ENCODE data around the gene FBLN5. TPM values are rescaled to one million over a fixed set of nuclear protein-coding genes. Genes with fewer than 3 reads are reported as not detected.

The FBLN5 gene
- polyA plus RNA-seq, 1 of the 3 experiments (the other 2 are of a cell fraction), result 39.8 TPM

DNA sequence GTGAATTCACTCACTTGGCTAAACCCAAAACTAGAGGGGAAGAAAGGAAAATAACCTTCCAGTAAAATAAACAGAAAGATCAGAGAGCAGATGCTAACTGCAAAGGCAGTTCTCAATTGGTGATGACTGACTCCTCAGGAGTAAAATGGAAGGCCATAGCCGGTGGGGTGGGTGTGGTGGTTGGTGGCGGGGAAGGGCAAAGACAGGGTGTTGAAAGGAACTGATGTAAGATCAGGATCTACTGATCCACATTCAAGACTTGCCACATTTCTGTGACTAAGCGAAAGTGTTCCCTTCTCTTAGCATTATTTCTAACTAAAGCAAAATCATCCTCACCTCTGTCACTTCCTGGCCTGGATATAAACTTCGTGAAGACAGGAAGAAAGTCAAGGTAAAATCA is 53.8 kb downstream of the FBLN5 start:
- Histone ChIP-seq H3K9ac (no peak overlapping the region), H3K27me3 (ENCODE audit: insufficient read depth) (no peaks in the 10 kb centered on the region), H3F3A (replicated peaks; ENCODE audit: insufficient read depth) (no peaks in the 10 kb centered on the region), H3K9me2 (no peaks in the 10 kb centered on the region), H3K4me2 (no peak overlapping the region), H4K20me1 (ENCODE audit: insufficient read depth) (no peaks in the 10 kb centered on the region), H3K4me3 (ENCODE audit: low read depth in 2 of 2, low read length in 1 of 2) (no peak overlapping the region), H3K9me3 (no peaks in the 10 kb centered on the region), H3K4me1 (ENCODE audit: control insufficient read depth in 1 of 2, insufficient read depth in 2 of 2, low read depth in 1 of 2, low read length in 1 of 2) (no peaks in the 10 kb centered on the region), H2AFZ (ENCODE audit: low read depth) (no peak overlapping the region), H3K36me3 (replicated peaks in 1 of 2; ENCODE audit: control insufficient read depth in 1 of 2, insufficient read depth in 2 of 2, low read length in 1 of 2) (peaks cover 8 to 38% of the 10 kb centered on the region in 2 experiments), H3K27ac (ENCODE audit: low read depth in 2 of 2, low read length in 1 of 2) (no peak overlapping the region), H3K79me2 (ENCODE audit: insufficient read depth) (no peaks in the 10 kb centered on the region)
- WGBS (ENCODE audit: low lambda C conversion rate), result 65% methylated on average over 4 of the region's 4 CpGs
- POLR2A ChIA-PET, result no interaction called here
- CTCF ChIA-PET, result interaction anchor here (0.8 to 2.1 kb wide), 9 partner anchors 8 to 58 kb away, joined by 3 to 6 read pairs (median 3); no protein-coding TSS in a partner anchor
- TF ChIP-seq, protein P1, sequence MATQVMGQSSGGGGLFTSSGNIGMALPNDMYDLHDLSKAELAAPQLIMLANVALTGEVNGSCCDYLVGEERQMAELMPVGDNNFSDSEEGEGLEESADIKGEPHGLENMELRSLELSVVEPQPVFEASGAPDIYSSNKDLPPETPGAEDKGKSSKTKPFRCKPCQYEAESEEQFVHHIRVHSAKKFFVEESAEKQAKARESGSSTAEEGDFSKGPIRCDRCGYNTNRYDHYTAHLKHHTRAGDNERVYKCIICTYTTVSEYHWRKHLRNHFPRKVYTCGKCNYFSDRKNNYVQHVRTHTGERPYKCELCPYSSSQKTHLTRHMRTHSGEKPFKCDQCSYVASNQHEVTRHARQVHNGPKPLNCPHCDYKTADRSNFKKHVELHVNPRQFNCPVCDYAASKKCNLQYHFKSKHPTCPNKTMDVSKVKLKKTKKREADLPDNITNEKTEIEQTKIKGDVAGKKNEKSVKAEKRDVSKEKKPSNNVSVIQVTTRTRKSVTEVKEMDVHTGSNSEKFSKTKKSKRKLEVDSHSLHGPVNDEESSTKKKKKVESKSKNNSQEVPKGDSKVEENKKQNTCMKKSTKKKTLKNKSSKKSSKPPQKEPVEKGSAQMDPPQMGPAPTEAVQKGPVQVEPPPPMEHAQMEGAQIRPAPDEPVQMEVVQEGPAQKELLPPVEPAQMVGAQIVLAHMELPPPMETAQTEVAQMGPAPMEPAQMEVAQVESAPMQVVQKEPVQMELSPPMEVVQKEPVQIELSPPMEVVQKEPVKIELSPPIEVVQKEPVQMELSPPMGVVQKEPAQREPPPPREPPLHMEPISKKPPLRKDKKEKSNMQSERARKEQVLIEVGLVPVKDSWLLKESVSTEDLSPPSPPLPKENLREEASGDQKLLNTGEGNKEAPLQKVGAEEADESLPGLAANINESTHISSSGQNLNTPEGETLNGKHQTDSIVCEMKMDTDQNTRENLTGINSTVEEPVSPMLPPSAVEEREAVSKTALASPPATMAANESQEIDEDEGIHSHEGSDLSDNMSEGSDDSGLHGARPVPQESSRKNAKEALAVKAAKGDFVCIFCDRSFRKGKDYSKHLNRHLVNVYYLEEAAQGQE (IDR thresholded peaks at IDR 0.05; ENCODE audit: low read depth, low read length), result no peak
- TF ChIP-seq YY1 (IDR thresholded peaks at IDR 0.05; ENCODE audit: low read depth) (no peak), TAF1 (IDR thresholded peaks at IDR 0.05; ENCODE audit: borderline replicate concordance, low read depth, low read length) (no peak), SMC3 (IDR thresholded peaks at IDR 0.05; ENCODE audit: low read depth, low read length) (no peak), RCOR1 (IDR thresholded peaks at IDR 0.05; ENCODE audit: low read length) (no peak), ELF1 (IDR thresholded peaks at IDR 0.05) (no peak), NRF1 (IDR thresholded peaks at IDR 0.05; ENCODE audit: low read depth, low read length) (no peak), RXRA (IDR thresholded peaks at IDR 0.05; ENCODE audit: borderline replicate concordance, low read depth) (no peak), POLR2AphosphoS5 (IDR thresholded peaks at IDR 0.05; ENCODE audit: low read depth, low read length) (no peak), FOSL2 (IDR thresholded peaks at IDR 0.05; ENCODE audit: borderline replicate concordance, low read depth) (no peak), FOXJ3 (CRISPR knock-in tag; IDR thresholded peaks at IDR 0.05) (no peak), FOXM1 (IDR thresholded peaks at IDR 0.05; ENCODE audit: low read depth) (no peak), SIN3A (IDR thresholded peaks at IDR 0.05; ENCODE audit: borderline replicate concordance, low read depth, low read length) (no peak), MXI1 (IDR thresholded peaks at IDR 0.05; ENCODE audit: low read depth, low read length) (no peak), TEAD4 (IDR thresholded peaks at IDR 0.05; ENCODE audit: borderline replicate concordance, insufficient read depth) (no peak), NFIC (IDR thresholded peaks at IDR 0.05; ENCODE audit: borderline replicate concordance) (no peak)
- TF ChIP-seq, protein P2, sequence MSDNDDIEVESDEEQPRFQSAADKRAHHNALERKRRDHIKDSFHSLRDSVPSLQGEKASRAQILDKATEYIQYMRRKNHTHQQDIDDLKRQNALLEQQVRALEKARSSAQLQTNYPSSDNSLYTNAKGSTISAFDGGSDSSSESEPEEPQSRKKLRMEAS (IDR thresholded peaks at IDR 0.05; ENCODE audit: low read depth), result no peak
- TF ChIP-seq, protein P3, sequence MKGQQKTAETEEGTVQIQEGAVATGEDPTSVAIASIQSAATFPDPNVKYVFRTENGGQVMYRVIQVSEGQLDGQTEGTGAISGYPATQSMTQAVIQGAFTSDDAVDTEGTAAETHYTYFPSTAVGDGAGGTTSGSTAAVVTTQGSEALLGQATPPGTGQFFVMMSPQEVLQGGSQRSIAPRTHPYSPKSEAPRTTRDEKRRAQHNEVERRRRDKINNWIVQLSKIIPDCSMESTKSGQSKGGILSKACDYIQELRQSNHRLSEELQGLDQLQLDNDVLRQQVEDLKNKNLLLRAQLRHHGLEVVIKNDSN (IDR thresholded peaks at IDR 0.05; ENCODE audit: borderline replicate concordance, low read depth), result no peak
- TF ChIP-seq, protein P4, sequence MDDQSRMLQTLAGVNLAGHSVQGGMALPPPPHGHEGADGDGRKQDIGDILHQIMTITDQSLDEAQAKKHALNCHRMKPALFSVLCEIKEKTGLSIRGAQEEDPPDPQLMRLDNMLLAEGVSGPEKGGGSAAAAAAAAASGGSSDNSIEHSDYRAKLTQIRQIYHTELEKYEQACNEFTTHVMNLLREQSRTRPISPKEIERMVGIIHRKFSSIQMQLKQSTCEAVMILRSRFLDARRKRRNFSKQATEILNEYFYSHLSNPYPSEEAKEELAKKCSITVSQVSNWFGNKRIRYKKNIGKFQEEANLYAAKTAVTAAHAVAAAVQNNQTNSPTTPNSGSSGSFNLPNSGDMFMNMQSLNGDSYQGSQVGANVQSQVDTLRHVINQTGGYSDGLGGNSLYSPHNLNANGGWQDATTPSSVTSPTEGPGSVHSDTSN (IDR thresholded peaks at IDR 0.05), result no peak
- TF ChIP-seq, protein P5, sequence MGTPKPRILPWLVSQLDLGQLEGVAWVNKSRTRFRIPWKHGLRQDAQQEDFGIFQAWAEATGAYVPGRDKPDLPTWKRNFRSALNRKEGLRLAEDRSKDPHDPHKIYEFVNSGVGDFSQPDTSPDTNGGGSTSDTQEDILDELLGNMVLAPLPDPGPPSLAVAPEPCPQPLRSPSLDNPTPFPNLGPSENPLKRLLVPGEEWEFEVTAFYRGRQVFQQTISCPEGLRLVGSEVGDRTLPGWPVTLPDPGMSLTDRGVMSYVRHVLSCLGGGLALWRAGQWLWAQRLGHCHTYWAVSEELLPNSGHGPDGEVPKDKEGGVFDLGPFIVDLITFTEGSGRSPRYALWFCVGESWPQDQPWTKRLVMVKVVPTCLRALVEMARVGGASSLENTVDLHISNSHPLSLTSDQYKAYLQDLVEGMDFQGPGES (IDR thresholded peaks at IDR 0.05; ENCODE audit: low read depth, low read length), result no peak
- DNase-seq, result no peak
